ENCODE results near the gene INF2.
A peak's percentile ranks its signal among the peaks of the same experiment; 100 is the strongest.

Gene INF2

DNA sequence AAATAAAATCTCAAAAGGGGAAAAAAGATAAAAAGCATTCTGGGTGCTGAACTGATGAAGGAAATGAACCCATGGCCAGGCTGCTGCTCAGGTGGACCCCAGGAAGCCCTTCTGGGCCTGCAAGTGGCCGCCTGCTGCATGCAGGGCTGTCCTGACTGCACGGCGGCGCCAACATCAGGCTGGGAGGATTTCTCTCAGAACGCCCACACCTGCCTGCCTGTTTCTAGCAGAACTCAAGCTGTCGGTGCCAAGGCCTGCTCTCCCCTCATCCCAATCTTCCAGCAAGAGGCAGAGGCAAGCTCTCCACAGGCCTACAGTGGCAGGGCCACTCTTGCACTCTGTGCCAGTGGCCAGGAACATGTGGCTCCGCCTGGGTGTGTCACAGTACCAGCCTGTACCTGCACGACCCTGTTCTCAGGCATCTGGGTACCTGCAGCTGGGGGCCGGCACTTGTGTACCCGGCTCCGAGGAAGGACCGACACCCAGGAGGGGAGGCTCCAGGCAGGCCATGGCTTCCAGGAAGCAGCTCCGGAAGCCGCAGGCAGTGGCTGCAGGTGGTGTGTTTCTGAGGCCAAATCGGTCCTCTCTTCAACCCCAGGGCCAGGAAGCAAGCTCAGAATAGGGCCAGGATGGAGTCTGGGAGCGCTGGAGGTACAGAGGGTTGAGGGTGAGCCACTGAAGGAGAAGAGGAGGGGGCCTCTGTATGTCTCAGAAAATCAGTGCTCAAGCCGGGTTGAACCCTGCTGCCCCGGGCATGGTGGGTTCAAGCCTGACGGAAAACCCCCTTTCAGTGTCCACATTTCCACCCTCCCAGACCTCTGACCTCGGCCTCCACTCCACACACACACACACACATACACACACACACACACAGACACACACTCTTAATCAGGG is 2.5 kb upstream of the INF2 start:
- no peaks in the 10 kb centered on the region for H3K9me3 Mint-ChIP-seq
- H3K27me3 Mint-ChIP-seq (ENCODE audit: low read depth): peaks cover 5% of the 10 kb centered on the region
- peak overlapping the region; percentile 83 for H3K27ac Mint-ChIP-seq
- H3K4me1 Mint-ChIP-seq (ENCODE audit: low read depth): peaks cover 37% of the 10 kb centered on the region
- H3K4me3 Mint-ChIP-seq: peak overlapping the region; percentile 74
- peaks cover 2% of the 10 kb centered on the region for H3K36me3 Mint-ChIP-seq (ENCODE audit: low read depth)

DNA sequence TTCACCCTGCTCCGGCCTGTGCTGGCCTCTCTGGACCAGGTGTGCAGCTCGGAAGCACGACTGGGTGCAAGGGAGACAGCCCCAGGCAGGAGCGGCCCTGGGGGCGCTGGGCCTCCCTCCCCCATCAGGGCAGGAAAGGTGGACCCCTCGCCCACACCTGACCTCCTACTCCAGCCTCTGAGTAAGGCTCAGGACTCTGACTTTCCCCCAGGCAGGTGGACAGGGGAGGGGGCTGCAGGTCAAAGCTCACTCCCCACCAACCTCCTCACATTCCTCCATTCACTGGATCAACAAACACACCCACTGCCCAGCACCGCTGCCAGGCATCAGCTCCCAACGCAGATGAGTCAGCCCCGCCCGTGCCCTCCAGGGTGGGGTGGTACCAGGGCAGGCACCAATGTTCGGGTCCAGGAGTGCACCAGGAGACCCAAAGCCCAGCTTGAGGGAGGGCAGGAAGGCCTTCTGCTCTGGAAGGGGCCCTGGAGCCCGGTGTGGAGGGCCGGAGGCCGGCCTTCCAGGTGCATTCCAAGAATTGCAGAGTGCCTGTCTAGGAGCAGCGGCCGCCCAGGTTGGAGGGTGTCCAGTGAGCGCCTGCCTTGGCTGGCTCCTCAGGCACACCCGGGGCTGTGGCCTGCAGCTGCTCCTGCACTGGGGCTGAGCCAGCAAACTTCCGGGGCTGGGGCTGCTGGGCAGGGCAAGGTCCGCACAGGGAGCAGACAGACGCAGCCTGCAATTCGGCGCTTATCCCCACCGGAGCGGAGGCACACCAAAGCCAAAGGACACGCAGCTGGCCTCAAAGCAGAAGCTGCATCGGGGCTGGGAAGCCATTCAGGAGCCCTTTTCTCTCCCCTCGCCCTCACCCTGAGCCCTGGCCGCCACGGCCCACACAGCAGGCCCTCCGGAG is 1.6 kb upstream of the INF2 start:
- Mint-ChIP-seq H3K4me1 (ENCODE audit: low read depth) (peaks cover 39% of the 10 kb centered on the region), H3K27me3 (ENCODE audit: low read depth) (peaks cover 5% of the 10 kb centered on the region), H3K27ac (peak overlapping the region; percentile 64)

DNA sequence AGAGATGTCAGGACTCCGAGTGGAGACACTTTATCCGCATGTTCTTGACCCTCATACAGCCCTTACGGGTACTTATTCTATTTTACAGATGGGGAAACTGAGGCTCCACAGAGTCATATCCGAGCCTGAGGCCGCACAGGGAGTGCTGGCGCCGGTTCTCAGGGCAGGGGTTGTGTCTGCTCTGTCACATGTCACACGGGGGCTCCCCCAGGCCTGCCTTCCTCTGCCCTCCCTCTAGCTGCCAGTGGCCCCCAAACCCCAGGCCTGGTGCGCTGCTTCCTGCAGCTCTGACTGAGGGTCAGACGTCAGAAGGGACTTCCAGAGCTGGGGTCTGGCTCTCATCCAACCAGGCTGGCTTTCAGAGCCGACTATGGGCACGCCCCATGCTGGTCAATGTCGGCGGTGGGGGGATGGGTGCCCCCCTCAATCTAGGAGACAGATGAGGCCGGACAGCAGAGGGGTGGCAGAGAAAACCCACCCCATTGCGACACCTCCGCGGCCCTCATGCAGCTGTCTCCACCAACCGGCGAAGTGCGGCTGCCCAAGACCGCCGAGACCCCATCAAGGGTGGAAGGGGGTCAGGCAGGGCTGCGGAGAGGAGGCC is 811 bp upstream of the INF2 start:
- Mint-ChIP-seq H3K4me3 (peak overlapping the region; percentile 57), H3K36me3 (ENCODE audit: low read depth) (peaks cover 2% of the 10 kb centered on the region), H3K9me3 (no peaks in the 10 kb centered on the region), H3K27me3 (ENCODE audit: low read depth) (peaks cover 5% of the 10 kb centered on the region), H3K4me1 (ENCODE audit: low read depth) (peaks cover 41% of the 10 kb centered on the region), H3K27ac (no peak overlapping the region)

More for the DNA sequence above, 1.6 kb upstream of the INF2 start:
- Mint-ChIP-seq H3K9me3 (no peaks in the 10 kb centered on the region), H3K4me3 (peak overlapping the region; percentile 74), H3K36me3 (ENCODE audit: low read depth) (peaks cover 2% of the 10 kb centered on the region)

DNA sequence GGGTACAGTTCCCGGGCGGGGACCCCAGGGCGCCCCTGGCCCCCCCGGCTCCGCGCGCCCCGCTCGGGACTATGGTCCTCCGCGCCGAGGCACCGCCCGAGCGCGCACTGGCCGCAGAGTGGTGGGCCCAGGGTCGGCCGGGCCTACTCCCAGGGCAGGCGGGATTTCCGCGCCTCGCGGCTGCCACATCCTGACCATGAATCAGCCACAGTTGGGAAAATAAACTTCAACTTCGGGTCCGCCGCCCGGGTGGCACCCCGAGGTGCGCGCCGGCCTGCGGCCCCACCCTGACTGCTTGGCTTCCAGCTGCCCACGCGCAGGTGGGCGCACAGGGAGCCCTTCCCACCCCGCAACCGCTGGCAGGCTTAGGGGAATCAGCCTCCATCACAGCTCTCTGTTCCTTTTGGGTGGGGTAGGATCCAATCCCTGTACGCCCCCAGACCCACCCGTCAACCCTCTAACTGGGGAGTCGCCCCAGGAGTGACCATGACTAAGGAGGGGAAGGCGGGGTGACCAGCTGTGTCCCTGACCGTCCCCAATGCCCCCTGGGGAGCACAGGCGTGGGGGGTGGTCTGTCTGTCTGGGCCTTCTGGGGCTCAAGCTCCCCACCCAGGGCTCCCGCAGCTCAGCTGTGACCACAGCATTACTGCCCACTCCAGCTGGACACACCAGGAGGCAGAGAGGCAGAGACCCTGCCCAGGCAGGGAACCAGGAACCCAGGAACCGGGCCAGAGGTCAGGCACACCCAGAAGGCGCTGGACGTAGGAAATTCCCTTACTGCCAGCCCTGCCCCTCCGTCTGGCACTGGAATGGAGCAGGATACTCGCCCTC is 678 bp downstream of the INF2 start:
- H3K9me3 Mint-ChIP-seq: no peaks in the 10 kb centered on the region
- peak overlapping the region; percentile 65 for H3K27ac Mint-ChIP-seq
- H3K4me3 Mint-ChIP-seq: peak overlapping the region; percentile 76
- H3K27me3 Mint-ChIP-seq (ENCODE audit: low read depth): no peaks in the 10 kb centered on the region
- H3K36me3 Mint-ChIP-seq (ENCODE audit: low read depth): peaks cover 2% of the 10 kb centered on the region
- H3K4me1 Mint-ChIP-seq (ENCODE audit: low read depth): peaks cover 38% of the 10 kb centered on the region

DNA sequence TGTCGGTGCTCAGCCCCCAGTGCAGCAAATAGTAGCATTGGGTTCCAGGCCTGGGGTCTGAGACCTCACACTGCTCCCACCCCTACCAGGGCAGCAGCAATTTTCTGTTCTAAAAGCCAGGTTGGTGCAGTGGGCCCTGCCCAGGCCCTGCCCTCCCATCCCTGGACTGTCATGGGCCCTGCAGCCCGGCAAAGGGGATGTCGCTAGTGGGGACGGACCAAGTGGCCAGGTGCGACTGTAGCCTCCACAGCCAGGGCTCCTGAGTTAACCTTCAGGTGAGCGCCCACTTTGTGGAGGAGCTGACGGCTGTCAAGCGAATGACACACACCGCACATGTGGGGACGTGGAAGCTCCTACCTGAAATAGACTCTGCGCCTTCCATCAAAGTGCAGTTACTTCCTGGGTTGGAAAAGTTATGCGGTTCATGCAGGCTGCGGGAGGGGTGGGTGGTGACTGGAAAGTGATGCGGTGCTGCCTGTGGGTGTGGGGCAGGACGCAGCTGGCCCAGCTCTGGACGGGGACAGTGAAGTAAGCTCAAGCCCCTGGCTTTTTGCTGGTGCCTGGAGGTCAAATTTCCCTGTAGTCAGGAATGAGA is 1.5 kb downstream of the INF2 start:
- Mint-ChIP-seq H3K4me1 (ENCODE audit: low read depth) (peaks cover 38% of the 10 kb centered on the region), H3K27ac (peak overlapping the region; percentile 31), H3K9me3 (no peaks in the 10 kb centered on the region), H3K27me3 (ENCODE audit: low read depth) (no peaks in the 10 kb centered on the region), H3K36me3 (ENCODE audit: low read depth) (peaks cover 6% of the 10 kb centered on the region), H3K4me3 (peak overlapping the region; percentile 76)

DNA sequence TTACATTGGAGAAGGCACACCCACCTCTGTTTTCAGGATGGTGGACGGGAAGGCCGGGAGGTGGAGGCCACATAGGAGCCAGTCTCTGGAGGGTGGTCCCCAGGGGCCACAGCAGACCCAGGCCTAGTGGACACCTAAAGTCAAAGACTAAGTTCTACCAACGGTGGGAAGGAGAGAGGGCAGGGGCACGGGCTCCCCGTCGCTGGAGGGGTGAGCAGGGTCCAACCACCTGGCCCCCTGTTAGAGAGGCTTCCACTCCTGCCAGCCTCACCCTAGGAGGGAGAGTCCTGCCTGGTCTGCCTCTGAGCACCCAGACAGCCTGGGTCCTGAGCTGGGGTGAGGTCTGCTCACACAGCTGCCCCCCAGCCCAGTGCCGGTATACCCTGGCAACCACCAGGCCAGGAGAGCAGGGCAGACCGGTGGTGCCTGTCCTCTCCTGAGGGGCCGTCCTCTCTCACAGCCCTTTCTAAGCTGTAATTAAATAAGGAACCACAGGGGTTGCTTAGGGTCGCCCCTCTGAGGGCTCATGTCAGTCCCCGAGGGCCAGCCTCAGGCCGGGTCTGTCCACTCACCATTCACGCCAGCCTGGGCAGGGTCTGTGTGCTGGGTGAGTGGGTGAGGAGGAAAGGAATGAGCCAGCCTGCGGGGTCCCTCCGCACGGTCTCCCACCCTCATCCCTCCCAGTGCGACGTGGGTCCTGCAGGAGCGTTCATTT is 2.3 kb downstream of the INF2 start:
- H3K27me3 Mint-ChIP-seq (ENCODE audit: low read depth): no peaks in the 10 kb centered on the region
- H3K9me3 Mint-ChIP-seq: no peaks in the 10 kb centered on the region
- peak overlapping the region; percentile 76 for H3K4me3 Mint-ChIP-seq
- H3K36me3 Mint-ChIP-seq (ENCODE audit: low read depth): peaks cover 10% of the 10 kb centered on the region
- peaks cover 35% of the 10 kb centered on the region for H3K4me1 Mint-ChIP-seq (ENCODE audit: low read depth)
- H3K27ac Mint-ChIP-seq: peak overlapping the region; percentile 31

DNA sequence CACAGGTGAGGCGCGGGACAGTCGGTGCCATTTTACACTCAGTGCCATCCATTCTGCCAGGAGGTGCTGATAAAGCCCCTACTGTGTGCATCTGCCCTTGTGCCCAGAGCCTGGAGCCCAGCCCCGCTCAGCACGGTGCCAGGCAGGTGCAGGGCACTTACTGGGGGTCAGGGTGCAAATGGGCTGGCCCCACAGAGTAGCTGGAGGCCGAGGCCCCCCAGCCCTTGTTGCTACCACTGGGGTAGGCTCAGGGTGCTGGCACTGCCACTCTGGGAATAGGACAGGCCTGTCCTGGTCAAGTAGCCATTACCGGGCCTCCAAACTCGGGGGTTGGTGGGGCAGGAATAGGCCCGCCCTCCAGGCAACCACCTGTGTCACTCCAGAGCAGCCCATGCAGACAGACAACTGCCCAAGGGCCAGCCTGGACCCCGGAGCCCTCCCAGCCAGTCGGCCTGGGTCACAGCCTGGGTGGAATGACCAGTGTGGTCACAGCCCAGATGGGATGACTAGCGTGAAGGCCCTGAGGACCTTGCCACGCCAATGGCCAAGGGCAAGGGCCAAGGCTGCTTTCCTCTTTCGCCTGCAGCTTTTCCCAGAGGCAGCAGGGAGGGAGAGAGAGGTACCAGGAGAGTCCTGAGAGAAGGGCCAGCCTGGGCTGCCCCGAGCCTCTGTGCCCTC is 3.0 kb downstream of the INF2 start:
- peak overlapping the region; percentile 36 for H3K27ac Mint-ChIP-seq
- H3K4me1 Mint-ChIP-seq (ENCODE audit: low read depth): peaks cover 29% of the 10 kb centered on the region
- H3K36me3 Mint-ChIP-seq (ENCODE audit: low read depth): peaks cover 10% of the 10 kb centered on the region
- H3K27me3 Mint-ChIP-seq (ENCODE audit: low read depth): no peaks in the 10 kb centered on the region
- no peaks in the 10 kb centered on the region for H3K9me3 Mint-ChIP-seq
- H3K4me3 Mint-ChIP-seq: no peak overlapping the region

DNA sequence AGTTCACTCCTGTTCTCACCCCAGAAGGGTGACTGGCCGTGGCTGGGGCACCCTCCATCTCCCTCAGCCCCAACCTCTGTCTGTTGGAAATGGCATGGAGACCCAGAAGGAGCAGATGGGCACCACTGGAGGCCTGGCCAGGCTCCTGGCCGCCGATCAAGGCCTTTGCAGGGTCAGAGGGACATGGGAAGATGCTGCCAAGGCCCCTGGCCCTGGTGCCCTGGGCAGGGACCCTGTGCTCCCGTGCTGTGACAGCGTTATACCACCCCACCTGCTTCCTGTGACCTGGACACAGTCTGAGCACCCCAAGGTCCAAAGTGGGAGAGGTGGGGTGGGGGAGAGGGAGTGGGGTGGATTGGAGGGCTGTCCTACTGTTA is 3.5 kb downstream of the INF2 start:
- Mint-ChIP-seq H3K36me3 (ENCODE audit: low read depth) (peaks cover 10% of the 10 kb centered on the region), H3K4me3 (no peak overlapping the region), H3K4me1 (ENCODE audit: low read depth) (peaks cover 25% of the 10 kb centered on the region), H3K9me3 (no peaks in the 10 kb centered on the region), H3K27ac (peak overlapping the region; percentile 65), H3K27me3 (ENCODE audit: low read depth) (no peaks in the 10 kb centered on the region)

DNA sequence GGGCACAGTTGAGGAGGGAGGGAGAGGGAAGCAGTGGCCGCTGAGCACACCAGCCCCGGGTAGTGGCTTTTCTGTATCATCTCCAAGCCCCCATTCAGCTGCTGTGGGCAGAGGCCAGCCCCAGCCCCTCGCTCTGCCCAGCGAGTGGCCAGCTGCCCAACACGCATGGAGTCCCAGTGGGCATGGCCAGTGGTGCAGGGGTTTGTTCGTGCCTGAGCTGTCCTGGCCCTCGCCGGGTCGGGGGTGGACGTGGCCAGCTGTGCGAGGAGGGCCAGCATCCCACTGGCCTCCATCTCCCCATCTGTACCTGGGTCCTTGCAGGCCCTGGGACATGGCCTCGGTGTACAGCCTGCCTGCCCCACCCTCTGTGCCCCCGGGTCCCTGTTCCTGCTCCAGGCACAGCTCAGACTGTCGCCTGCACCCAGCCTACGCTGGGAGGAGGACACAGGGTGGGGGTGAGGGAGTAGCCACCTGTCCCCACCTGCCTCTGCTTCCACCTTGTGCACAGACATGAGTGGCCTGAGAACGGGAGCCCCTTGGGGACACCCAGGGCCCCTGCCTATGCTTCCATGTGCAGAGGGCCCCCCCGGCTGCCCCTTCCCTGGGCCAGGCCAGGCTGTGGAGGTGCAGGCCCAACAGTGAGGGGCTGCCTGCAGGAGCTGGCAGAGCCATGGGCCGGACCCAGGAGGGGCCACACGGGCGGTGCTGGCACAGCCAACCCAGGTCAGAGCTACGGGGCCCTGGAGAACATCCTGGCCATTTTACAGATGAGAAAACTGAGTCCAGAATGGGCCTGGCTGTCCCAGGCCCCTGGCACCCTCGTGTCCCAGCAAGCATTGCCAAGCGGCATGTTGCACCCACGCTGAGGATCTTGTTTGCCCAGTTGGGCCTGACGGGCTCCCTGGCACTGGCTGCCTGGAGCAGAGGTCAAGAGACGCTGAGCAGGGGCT is 4.3 kb downstream of the INF2 start:
- no peaks in the 10 kb centered on the region for H3K9me3 Mint-ChIP-seq
- peak overlapping the region; percentile 87 for H3K27ac Mint-ChIP-seq
- peak overlapping the region; percentile 62 for H3K4me3 Mint-ChIP-seq
- H3K4me1 Mint-ChIP-seq (ENCODE audit: low read depth): peaks cover 24% of the 10 kb centered on the region
- peaks cover 10% of the 10 kb centered on the region for H3K36me3 Mint-ChIP-seq (ENCODE audit: low read depth)
- H3K27me3 Mint-ChIP-seq (ENCODE audit: low read depth): no peaks in the 10 kb centered on the region

DNA sequence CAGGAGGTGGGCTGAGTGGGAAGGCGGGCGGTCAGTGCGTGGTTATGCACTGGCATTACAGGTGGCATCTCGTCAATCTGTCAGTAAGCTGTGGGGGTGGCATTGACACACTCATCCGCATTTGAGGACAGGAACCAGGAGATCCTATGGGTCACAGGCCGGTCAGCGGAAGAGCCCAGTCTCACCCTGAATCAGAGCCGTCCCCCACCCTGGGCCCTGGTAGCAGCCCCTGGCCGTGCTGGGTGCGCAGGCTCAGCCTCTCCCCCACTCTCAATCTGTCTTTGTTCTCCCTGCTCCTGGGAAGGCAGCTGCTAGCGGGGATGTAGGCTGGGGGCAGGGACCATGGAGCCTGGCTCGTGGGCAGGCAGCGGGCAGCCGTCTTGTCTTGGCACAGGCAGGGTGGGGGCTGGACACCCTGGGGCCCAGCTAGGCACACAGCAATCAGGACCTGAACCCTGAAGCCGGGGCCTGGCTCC is 5.1 kb downstream of the INF2 start:
- peak overlapping the region; percentile 62 for H3K4me3 Mint-ChIP-seq
- peaks cover 10% of the 10 kb centered on the region for H3K36me3 Mint-ChIP-seq (ENCODE audit: low read depth)
- peak overlapping the region; percentile 87 for H3K27ac Mint-ChIP-seq
- H3K27me3 Mint-ChIP-seq (ENCODE audit: low read depth): no peaks in the 10 kb centered on the region
- no peaks in the 10 kb centered on the region for H3K9me3 Mint-ChIP-seq
- peaks cover 24% of the 10 kb centered on the region for H3K4me1 Mint-ChIP-seq (ENCODE audit: low read depth)

DNA sequence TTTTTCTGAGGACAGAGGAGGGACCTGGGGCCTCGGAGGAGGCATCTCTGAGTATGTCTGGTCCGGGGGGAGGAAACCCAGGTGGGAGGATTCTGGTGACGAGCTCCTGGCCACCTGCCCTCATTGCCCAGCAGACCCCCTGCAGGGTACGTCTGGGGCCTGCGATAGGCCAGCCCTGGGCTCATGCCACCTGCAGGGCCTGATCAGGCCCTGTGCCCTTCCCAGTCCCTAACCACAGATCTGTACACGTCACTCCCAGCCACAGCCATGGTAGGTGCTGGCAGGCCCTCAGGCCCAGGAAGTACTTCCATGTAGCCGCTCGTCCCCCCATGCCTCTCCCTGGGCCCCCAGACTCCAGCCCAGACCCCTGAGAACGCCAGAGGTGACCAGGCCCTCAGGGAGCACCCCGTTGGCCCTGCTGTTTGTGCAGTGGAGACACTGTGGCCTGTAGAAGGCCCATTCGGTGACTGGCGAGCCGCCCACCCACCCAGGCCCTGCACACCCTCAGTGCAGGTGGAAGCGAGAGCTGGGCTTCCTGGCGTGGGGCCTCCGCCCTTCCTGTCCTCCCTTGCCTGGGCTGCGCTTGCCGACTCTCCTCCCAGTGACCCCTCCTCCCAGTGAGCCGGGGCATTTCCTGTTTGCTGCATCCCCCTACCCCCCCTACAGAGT is 5.7 kb downstream of the INF2 start:
- H3K9me3 Mint-ChIP-seq: no peaks in the 10 kb centered on the region
- no peaks in the 10 kb centered on the region for H3K27me3 Mint-ChIP-seq (ENCODE audit: low read depth)
- H3K36me3 Mint-ChIP-seq (ENCODE audit: low read depth): peaks cover 10% of the 10 kb centered on the region
- peak overlapping the region; percentile 62 for H3K4me3 Mint-ChIP-seq
- peak overlapping the region; percentile 87 for H3K27ac Mint-ChIP-seq
- H3K4me1 Mint-ChIP-seq (ENCODE audit: low read depth): peaks cover 24% of the 10 kb centered on the region
